ENCODE data around the gene RIPPLY2.
"Not testable (repeated sequence)": the region's sequence is repeated elsewhere in the genome, so short reads cannot be mapped to it uniquely, and the experiment has no call there.

RIPPLY2 gene

DNA sequence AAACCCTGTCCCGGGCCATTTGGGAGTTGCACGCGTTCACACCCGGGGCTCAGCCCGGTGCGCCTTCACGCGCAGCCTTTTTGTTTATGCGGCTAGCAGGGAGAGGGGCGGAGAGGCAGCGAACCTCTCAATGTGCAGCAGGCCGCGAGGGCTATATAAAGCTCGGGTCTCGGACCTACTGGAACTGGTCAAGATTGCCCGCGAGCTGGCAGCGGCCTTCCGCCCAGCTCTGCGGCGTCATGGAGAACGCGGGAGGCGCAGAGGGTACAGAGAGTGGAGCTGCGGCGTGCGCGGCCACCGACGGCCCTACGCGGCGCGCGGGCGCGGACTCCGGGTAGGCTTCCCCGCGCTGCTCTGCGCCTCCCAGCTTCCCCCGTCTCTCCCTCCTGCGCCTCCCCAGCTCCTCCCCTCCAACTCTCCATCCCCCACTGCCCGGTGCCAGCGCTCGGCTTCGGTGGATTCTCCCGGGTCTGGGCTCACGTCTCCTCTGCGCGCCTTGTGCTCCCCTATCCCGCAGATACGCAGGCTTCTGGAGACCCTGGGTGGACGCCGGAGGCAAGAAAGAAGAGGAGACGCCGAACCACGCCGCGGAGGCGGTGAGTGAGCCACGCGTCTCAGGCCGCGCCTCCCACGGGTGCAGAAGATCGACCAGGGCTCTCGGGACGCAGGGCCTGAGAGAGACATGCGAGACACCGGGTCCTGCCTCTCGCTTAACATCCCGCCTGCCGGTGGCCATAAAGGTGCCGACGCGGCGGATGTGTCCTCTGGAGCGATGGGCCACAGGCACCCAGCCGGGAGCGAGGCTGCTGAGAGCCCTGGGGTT lies at the start of gene RIPPLY2:
Gene RIPPLY2 (plus strand): TSS at position 183 of the 823 bp plus-strand sequence. CDS start 57 bp downstream, at position 240.
- DNase-seq (ENCODE audit: low read depth in 2 of 2): no peak

- DNase-seq (ENCODE audit: low read depth in 2 of 2): not testable (repeated sequence)
Observed at GRCh38 chr6:83803492-83803891, 49.7 kb upstream of the RIPPLY2 start.

- no peak for DNase-seq (ENCODE audit: low read depth in 2 of 2)
Observed at GRCh38 chr6:83804886-83805285, 48.3 kb upstream of the RIPPLY2 start.

DNA sequence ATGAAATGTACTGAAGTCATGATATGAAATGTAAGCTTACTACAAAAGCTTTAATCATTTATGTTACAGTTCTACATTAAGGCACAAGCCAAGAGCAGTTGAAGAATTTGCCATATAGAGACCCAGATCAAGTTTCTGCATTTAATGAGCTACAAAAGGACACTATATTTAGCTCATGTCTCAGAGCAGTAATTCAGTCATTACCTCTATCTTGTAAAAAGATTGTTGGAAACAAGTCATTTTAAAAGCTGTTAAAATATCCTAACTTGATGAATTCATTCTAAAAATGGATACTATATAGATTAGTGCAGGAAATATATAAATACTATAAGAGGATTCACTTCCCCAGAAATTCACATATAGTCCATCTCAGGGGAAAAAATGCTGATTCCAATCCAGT lies 45.2 kb upstream of the RIPPLY2 start:
- no peak for DNase-seq (ENCODE audit: low read depth in 2 of 2)

- no peak for DNase-seq (ENCODE audit: low read depth in 2 of 2)
Observed at GRCh38 chr6:83808926-83809325, 44.2 kb upstream of the RIPPLY2 start.

- DNase-seq (ENCODE audit: low read depth in 2 of 2): no peak
Observed at GRCh38 chr6:83812595-83812994, 40.6 kb upstream of the RIPPLY2 start.

DNA sequence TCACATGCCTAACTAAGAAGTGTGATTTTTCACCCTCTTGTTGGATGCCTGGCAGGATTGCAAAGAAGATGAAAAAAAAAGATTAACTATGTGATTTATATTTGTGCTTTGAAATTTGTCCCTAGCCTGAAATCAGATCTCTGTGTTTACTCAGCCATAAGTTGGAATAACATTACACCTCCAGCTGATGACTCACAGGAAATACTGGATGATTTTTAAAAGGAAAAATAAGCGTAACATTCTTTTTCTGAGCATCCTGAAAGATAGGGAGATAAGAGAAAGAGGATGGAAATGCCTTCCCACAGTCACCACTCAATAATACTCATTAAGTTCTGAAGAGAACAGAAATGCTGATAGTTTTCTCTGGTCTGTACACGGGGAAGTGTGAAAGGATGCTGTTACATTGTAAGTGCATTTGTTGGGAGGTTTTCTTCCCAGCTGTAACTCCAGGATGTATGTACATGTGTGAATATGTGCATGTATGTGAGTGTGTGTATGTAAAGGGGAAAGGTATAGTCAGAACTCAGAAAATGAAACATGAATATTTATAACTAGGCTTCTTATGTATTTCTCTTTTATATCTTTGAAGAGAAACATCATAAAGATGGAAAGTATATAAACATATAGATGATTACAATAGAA lies 37.4 kb upstream of the RIPPLY2 start:
- DNase-seq (ENCODE audit: low read depth in 2 of 2): no peak

DNA sequence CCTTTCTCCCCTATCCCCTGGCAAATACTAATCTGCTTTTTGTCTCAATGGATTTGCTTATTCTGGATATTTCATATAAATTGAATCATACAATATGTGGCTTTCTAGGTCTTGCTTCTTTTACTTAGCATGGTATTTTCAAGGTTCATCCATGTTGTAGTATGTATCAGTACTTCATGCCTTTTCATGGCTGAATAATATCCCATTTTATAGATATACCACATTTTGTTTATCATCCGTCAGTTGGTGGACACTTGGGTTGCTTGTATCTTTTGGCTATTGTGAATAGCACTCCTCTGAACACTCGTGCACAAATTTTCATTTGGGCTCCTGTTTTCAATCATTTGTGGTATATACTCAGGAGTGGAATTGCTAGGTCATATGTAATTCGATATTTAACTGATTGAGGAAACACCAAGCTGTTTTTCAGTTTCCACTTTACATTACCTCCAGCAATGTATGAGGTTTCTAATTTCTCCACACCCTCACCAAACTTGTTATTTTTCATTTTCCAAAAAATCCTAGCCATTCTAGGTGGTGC lies 30.5 kb upstream of the RIPPLY2 start:
- DNase-seq (ENCODE audit: low read depth in 2 of 2): no peak

GRCh38 chr6:83824388-83824801 lies 28.8 kb upstream of the RIPPLY2 start:
- DNase-seq (ENCODE audit: low read depth in 2 of 2): no peak

DNA sequence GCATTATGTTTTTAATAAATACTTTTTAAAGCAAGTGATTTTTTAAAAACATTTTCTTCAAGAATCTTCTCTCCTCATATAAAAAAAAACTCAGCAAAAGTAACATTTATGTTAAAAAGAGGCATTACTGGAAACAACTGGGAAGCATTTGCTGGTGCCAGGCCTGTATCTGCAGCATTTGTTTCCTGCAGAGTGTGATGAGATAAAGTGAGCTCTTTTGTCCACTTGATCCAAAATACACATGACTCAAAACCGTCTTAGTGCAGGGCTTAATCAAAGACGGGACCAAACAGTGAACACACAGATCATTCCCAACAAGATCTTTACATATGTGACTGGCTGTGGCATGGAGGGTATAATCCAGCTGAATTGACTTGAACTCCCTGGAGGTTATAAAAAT lies 28.3 kb upstream of the RIPPLY2 start:
- DNase-seq (ENCODE audit: low read depth in 2 of 2): no peak

DNA sequence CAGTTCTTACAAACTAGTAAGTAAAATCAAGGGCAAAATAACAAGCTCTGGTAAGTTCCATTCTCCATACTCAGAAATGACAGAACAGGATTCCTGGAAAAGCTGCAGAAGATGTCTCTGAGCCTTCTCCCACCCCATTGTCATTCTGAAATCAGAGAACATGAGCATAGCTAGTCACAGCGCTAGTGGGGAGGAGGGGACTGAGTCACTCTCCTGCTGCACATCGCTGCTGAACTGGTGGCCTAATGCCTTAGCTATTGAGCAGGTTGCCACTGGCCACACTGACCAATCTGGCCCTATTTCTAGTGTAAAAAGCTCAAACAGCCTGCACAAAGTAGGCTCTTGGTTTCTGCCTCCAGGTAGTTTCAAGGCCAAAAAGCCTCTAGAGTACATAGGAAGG lies 26.1 kb upstream of the RIPPLY2 start:
- no peak for DNase-seq (ENCODE audit: low read depth in 2 of 2)

DNA sequence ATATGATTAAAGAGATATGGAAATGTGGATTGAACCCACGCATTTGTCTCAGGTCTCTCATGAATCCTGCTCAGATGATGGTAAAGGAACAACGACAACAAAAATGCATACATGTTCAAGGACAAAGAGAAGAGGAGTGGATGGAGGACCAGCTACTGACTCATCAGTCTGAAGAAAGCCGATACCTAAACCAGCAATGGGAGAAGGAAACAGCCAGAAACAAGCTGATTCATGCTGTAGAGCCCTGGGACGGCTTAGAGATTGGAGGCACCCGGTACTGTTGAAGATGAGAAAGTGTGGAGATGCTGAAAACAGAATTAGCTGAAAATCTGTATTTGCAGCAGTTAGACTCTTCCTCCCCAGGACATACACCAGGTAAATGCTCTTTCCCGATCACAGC lies 14.4 kb upstream of the RIPPLY2 start:
- DNase-seq (ENCODE audit: low read depth in 2 of 2): no peak

GRCh38 chr6:83844170-83844569 lies 9.0 kb upstream of the RIPPLY2 start:
- no peak for DNase-seq (ENCODE audit: low read depth in 2 of 2)

GRCh38 chr6:83846291-83846690 lies 6.9 kb upstream of the RIPPLY2 start:
- DNase-seq (ENCODE audit: low read depth in 2 of 2): no peak

- DNase-seq (ENCODE audit: low read depth in 2 of 2): no peak
Observed at GRCh38 chr6:83847179-83847578, 6.0 kb upstream of the RIPPLY2 start.

DNA sequence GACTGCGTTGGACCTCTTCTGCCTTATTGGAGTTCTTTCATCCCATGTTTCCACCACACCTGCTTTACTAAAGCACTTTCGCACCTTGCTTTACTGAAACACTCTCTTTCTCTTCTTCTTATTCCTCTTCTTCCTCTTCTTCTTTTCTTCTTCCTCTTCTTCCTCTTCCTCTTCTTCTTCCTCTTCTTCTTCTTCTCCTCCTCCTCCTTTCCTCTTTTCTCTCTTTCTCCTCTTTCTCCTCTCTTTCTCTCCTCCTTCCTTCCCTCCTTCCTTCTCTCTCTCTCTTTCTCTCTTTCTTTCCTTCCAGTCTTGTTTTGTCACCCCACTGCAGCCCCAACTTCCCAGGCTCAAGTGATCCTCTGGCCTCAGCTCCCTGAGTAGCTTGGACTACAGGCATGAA lies 4.0 kb upstream of the RIPPLY2 start:
- no peak for DNase-seq (ENCODE audit: low read depth in 2 of 2)

- DNase-seq (ENCODE audit: low read depth in 2 of 2): no peak
Observed at GRCh38 chr6:83849610-83850009, 3.5 kb upstream of the RIPPLY2 start.

GRCh38 chr6:83852528-83853177 lies 507 bp upstream of the RIPPLY2 start:
- DNase-seq (ENCODE audit: low read depth in 2 of 2): no peak

DNA sequence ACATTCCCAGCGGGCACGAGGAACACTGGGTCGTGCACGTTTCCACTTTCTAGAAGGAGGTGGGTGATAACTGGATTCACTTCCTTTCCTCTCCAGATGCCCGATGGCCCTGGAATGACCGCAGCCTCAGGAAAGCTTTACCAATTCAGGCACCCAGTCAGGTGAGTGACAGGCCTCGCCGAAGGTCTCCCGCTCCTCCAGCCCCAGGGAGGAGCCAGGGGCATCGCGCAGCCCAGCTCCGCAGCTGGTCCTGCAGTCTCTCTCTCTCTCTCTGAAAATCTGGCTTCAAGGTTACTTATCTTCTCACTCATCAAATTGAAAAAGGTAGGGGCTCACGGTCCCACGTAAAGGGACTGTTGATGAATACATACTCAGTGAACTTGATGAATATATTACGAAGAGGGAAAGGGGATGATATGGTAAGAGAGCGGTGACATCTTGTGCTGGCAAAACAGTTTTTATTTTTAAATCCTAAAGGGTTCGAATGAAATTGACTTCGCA lies 891 bp downstream of the RIPPLY2 start:
- DNase-seq (ENCODE audit: low read depth in 2 of 2): no peak

DNA sequence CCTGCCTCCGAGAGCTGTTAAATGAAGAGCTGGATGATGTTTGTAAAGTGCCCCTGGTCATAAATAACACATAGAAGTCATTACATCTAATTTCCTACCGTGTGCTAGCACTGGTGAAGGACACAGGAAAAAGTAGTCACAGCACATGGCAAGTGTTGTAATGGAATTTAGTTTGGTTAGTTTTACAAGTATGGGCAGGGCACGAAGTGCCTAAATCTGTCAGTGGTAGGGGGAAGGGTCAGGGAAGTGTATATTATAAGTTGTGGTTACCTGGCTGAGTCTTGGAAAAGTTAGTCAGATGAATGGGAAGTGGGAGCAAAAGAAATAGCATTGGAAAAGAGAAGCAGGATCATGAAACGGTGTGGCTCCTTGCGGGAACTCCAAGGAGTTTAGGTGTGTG lies 1.6 kb downstream of the RIPPLY2 start:
- DNase-seq (ENCODE audit: low read depth in 2 of 2): no peak

DNA sequence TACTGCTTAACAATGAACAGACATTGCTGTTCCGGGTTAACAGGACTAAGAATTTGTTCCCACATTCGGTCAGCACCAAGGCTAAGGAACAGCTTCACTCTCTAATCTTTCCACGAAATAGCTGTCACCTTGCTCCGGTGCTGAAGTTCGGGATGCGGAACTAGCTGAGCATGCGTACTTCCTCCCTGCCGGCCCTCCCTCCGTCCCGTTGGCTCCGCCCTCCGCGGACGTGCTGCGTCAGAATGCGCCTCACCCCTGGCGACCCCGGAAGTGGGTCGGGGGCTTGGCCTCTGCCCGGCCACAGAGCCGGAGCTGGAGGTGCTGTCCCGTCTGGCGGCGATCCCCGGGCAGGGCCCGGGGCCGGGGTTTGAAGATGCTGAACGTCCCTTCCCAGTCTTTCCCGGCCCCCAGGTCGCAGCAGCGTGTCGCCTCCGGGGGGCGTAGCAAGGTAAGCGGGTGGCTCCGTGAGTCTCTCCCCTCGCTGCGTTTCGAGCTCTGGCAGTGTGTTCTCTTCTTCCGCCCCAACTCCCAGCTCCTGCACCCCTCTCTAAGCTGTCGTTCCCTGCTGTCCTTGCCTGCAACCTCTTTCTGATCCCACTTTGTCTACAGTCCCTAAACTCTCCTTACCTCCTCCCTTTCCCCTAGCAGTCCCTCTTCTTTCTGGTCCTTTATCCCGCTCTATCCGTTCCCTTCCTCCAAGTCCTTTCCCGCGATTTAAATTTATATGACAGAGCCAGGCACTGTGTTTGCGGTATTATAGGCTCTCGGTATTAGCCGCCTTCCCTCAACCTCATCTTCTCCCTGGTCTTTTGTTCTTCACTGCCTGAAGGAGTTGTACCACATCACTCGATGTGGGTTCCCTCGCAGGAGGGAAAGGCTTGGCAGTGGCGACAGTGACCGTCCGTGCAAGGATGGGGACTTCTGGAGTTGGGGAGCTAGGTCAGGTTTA lies 6.5 kb downstream of the RIPPLY2 start, which contains the start of gene CYB5R4:
Gene CYB5R4 (plus strand): TSS at position 280 of the 949 bp plus-strand sequence. CDS start 94 bp downstream, at position 374.
- peak; percentile 82 to 88 for DNase-seq (ENCODE audit: low read depth in 2 of 2)
